Measurements from ENCODE around the gene NGLY1.
A peak's percentile ranks its signal among the peaks of the same experiment; 100 is the strongest.

Gene NGLY1

GRCh38 chr3:25817107-25817506, 33.9 kb upstream of the NGLY1 start:
- no peak overlapping the region for H3K4me3 ChIP-seq (ENCODE audit: low read depth in 1 of 2, low read length in 2 of 2)
- no peaks in the 10 kb centered on the region for H3K9me3 ChIP-seq (ENCODE audit: control insufficient read depth in 1 of 2, low read length in 2 of 2)
- H3K36me3 ChIP-seq (ENCODE audit: control insufficient read depth in 1 of 2, insufficient read depth in 2 of 2, low read length in 2 of 2) = no peaks in the 10 kb centered on the region
- no peak overlapping the region for H3K27ac ChIP-seq (ENCODE audit: low read length)
- no peaks in the 10 kb centered on the region for H3K27me3 ChIP-seq (ENCODE audit: low read depth, low read length)
- no peaks in the 10 kb centered on the region for H3K4me1 ChIP-seq (ENCODE audit: control insufficient read depth in 1 of 2, insufficient read depth in 2 of 2, low read length in 2 of 2)

GRCh38 chr3:25812644-25813043, 29.4 kb upstream of the NGLY1 start:
- H3K27ac ChIP-seq (ENCODE audit: low read length) = no peak overlapping the region
- no peaks in the 10 kb centered on the region for H3K27me3 ChIP-seq (ENCODE audit: low read depth, low read length)
- no peaks in the 10 kb centered on the region for H3K36me3 ChIP-seq (ENCODE audit: control insufficient read depth in 1 of 2, insufficient read depth in 2 of 2, low read length in 2 of 2)
- no peaks in the 10 kb centered on the region for H3K4me1 ChIP-seq (ENCODE audit: control insufficient read depth in 1 of 2, insufficient read depth in 2 of 2, low read length in 2 of 2)
- no peaks in the 10 kb centered on the region for H3K9me3 ChIP-seq (ENCODE audit: control insufficient read depth in 1 of 2, low read length in 2 of 2)
- no peak overlapping the region for H3K4me3 ChIP-seq (ENCODE audit: low read depth in 1 of 2, low read length in 2 of 2)

GRCh38 chr3:25804676-25805075, 21.4 kb upstream of the NGLY1 start:
- no peak overlapping the region for H3K27ac ChIP-seq (ENCODE audit: low read length)
- H3K36me3 ChIP-seq (ENCODE audit: control insufficient read depth in 1 of 2, insufficient read depth in 2 of 2, low read length in 2 of 2) = no peaks in the 10 kb centered on the region
- H3K4me1 ChIP-seq (ENCODE audit: control insufficient read depth in 1 of 2, insufficient read depth in 2 of 2, low read length in 2 of 2) = no peaks in the 10 kb centered on the region
- H3K27me3 ChIP-seq (ENCODE audit: low read depth, low read length) = no peaks in the 10 kb centered on the region
- no peak overlapping the region for H3K4me3 ChIP-seq (ENCODE audit: low read depth in 1 of 2, low read length in 2 of 2)
- no peaks in the 10 kb centered on the region for H3K9me3 ChIP-seq (ENCODE audit: control insufficient read depth in 1 of 2, low read length in 2 of 2)

GRCh38 chr3:25803833-25804232, 20.6 kb upstream of the NGLY1 start:
- H3K4me3 ChIP-seq (ENCODE audit: low read depth in 1 of 2, low read length in 2 of 2) = no peak overlapping the region
- H3K36me3 ChIP-seq (ENCODE audit: control insufficient read depth in 1 of 2, insufficient read depth in 2 of 2, low read length in 2 of 2) = no peaks in the 10 kb centered on the region
- H3K4me1 ChIP-seq (ENCODE audit: control insufficient read depth in 1 of 2, insufficient read depth in 2 of 2, low read length in 2 of 2) = no peaks in the 10 kb centered on the region
- no peaks in the 10 kb centered on the region for H3K27me3 ChIP-seq (ENCODE audit: low read depth, low read length)
- no peaks in the 10 kb centered on the region for H3K9me3 ChIP-seq (ENCODE audit: control insufficient read depth in 1 of 2, low read length in 2 of 2)
- H3K27ac ChIP-seq (ENCODE audit: low read length) = no peak overlapping the region

- Histone ChIP-seq H3K9me3 (ENCODE audit: control insufficient read depth in 1 of 2, low read length in 2 of 2) (no peaks in the 10 kb centered on the region), H3K36me3 (ENCODE audit: control insufficient read depth in 1 of 2, insufficient read depth in 2 of 2, low read length in 2 of 2) (no peaks in the 10 kb centered on the region), H3K4me1 (ENCODE audit: control insufficient read depth in 1 of 2, insufficient read depth in 2 of 2, low read length in 2 of 2) (no peaks in the 10 kb centered on the region), H3K4me3 (ENCODE audit: low read depth in 1 of 2, low read length in 2 of 2) (no peak overlapping the region), H3K27me3 (ENCODE audit: low read depth, low read length) (no peaks in the 10 kb centered on the region), H3K27ac (ENCODE audit: low read length) (no peak overlapping the region)
Observed at GRCh38 chr3:25801786-25802185, 18.5 kb upstream of the NGLY1 start.

GRCh38 chr3:25789596-25790556, 6.6 kb upstream of the NGLY1 start, which contains the start of gene OXSM:
Gene OXSM, plus strand, starts transcription at chr3:25790090. Its CDS starts 931 bp downstream, at chr3:25791021.
- Histone ChIP-seq H3K9me3 (ENCODE audit: control insufficient read depth in 1 of 2, low read length in 2 of 2) (no peaks in the 10 kb centered on the region), H3K4me3 (ENCODE audit: low read depth in 1 of 2, low read length in 2 of 2) (peak within 1 kb of the TSS; percentile 76 to 96), H3K4me1 (ENCODE audit: control insufficient read depth in 1 of 2, insufficient read depth in 2 of 2, low read length in 2 of 2) (peaks cover 4 to 16% of the 10 kb centered on the region in 2 donors), H3K27me3 (ENCODE audit: low read depth, low read length) (no peaks in the 10 kb centered on the region), H3K36me3 (ENCODE audit: control insufficient read depth in 1 of 2, insufficient read depth in 2 of 2, low read length in 2 of 2) (peaks cover 5 to 6% of the 10 kb centered on the region in 2 donors), H3K27ac (ENCODE audit: low read length) (peak within 1 kb of the TSS; percentile 91)

- H3K4me1 ChIP-seq (ENCODE audit: control insufficient read depth in 1 of 2, insufficient read depth in 2 of 2, low read length in 2 of 2) = peaks cover 4 to 16% of the 10 kb centered on the region in 2 donors
Observed at GRCh38 chr3:25789209-25789595, 6.0 kb upstream of the NGLY1 start.

GRCh38 chr3:25787689-25788088, 4.4 kb upstream of the NGLY1 start:
- no peaks in the 10 kb centered on the region for H3K27me3 ChIP-seq (ENCODE audit: low read depth, low read length)
- no peaks in the 10 kb centered on the region for H3K9me3 ChIP-seq (ENCODE audit: control insufficient read depth in 1 of 2, low read length in 2 of 2)
- peaks cover 4 to 16% of the 10 kb centered on the region in 2 donors for H3K4me1 ChIP-seq (ENCODE audit: control insufficient read depth in 1 of 2, insufficient read depth in 2 of 2, low read length in 2 of 2)
- H3K27ac ChIP-seq (ENCODE audit: low read length) = no peak overlapping the region
- no peak overlapping the region for H3K4me3 ChIP-seq (ENCODE audit: low read depth in 1 of 2, low read length in 2 of 2)
- H3K36me3 ChIP-seq (ENCODE audit: control insufficient read depth in 1 of 2, insufficient read depth in 2 of 2, low read length in 2 of 2) = no peaks in the 10 kb centered on the region

More at GRCh38 chr3:25789209-25789595, 6.0 kb upstream of the NGLY1 start:
- Histone ChIP-seq H3K27ac (ENCODE audit: low read length) (peak overlapping the region; percentile 91), H3K9me3 (ENCODE audit: control insufficient read depth in 1 of 2, low read length in 2 of 2) (no peaks in the 10 kb centered on the region), H3K27me3 (ENCODE audit: low read depth, low read length) (no peaks in the 10 kb centered on the region), H3K4me3 (ENCODE audit: low read depth in 1 of 2, low read length in 2 of 2) (peak overlapping the region; percentile 76 to 96), H3K36me3 (ENCODE audit: control insufficient read depth in 1 of 2, insufficient read depth in 2 of 2, low read length in 2 of 2) (peaks cover 0 to 6% of the 10 kb centered on the region in 2 donors)

- H3K9me3 ChIP-seq (ENCODE audit: control insufficient read depth in 1 of 2, low read length in 2 of 2) = no peaks in the 10 kb centered on the region
- H3K36me3 ChIP-seq (ENCODE audit: control insufficient read depth in 1 of 2, insufficient read depth in 2 of 2, low read length in 2 of 2) = no peaks in the 10 kb centered on the region
- no peak overlapping the region for H3K27ac ChIP-seq (ENCODE audit: low read length)
- H3K4me3 ChIP-seq (ENCODE audit: low read depth in 1 of 2, low read length in 2 of 2) = no peak overlapping the region
- H3K27me3 ChIP-seq (ENCODE audit: low read depth, low read length) = no peaks in the 10 kb centered on the region
- H3K4me1 ChIP-seq (ENCODE audit: control insufficient read depth in 1 of 2, insufficient read depth in 2 of 2, low read length in 2 of 2) = peaks cover 9 to 16% of the 10 kb centered on the region in 2 donors
Observed at GRCh38 chr3:25785826-25786225, 2.6 kb upstream of the NGLY1 start.

- Histone ChIP-seq H3K4me1 (ENCODE audit: control insufficient read depth in 1 of 2, insufficient read depth in 2 of 2, low read length in 2 of 2) (peaks cover 9 to 16% of the 10 kb centered on the region in 2 donors), H3K27me3 (ENCODE audit: low read depth, low read length) (no peaks in the 10 kb centered on the region), H3K36me3 (ENCODE audit: control insufficient read depth in 1 of 2, insufficient read depth in 2 of 2, low read length in 2 of 2) (no peaks in the 10 kb centered on the region), H3K4me3 (ENCODE audit: low read depth in 1 of 2, low read length in 2 of 2) (no peak overlapping the region), H3K27ac (ENCODE audit: low read length) (no peak overlapping the region), H3K9me3 (ENCODE audit: control insufficient read depth in 1 of 2, low read length in 2 of 2) (no peaks in the 10 kb centered on the region)
Observed at GRCh38 chr3:25784971-25785370, 1.7 kb upstream of the NGLY1 start.

GRCh38 chr3:25783661-25784512, 644 bp upstream of the NGLY1 start:
- Histone ChIP-seq H3K27me3 (ENCODE audit: low read depth, low read length) (no peaks in the 10 kb centered on the region), H3K9me3 (ENCODE audit: control insufficient read depth in 1 of 2, low read length in 2 of 2) (no peaks in the 10 kb centered on the region), H3K36me3 (ENCODE audit: control insufficient read depth in 1 of 2, insufficient read depth in 2 of 2, low read length in 2 of 2) (no peaks in the 10 kb centered on the region), H3K27ac (ENCODE audit: low read length) (peak overlapping the region; percentile 24), H3K4me3 (ENCODE audit: low read depth in 1 of 2, low read length in 2 of 2) (peak overlapping the region; percentile 56 to 91), H3K4me1 (ENCODE audit: control insufficient read depth in 1 of 2, insufficient read depth in 2 of 2, low read length in 2 of 2) (peaks cover 4 to 16% of the 10 kb centered on the region in 2 donors)

Measured in muscle layer of duodenum (tissue), 2 donors.